Measurements from ENCODE around the gene CHCHD3. TPM values are rescaled to one million over a fixed set of nuclear protein-coding genes. Genes with fewer than 3 reads are reported as not detected.

The CHCHD3 gene
- total RNA-seq, 1 experiment from 2014 or later: 149 TPM

DNA sequence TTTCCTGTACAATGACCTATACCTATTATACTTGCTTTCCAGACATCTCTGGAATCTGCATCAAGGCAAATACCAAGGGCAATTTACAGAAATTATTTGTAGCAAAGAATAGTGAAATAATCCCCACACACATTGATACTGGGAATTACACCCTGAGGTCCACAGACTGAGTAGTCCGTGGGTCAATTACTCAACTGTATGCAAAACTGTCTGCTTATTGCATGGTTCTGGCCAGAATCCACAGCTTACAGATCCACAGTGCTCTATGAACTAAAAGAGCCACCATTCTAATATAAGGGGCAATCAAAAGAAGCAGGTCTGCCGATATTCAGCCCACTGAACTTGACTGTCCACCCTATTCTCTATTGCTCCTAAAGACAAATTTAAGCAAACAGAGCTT lies 5.7 kb downstream of the CHCHD3 start:
- H3K4me1 ChIP-seq (ENCODE audit: insufficient read depth, low read length): no peaks in the 10 kb centered on the region
- TF ChIP-seq EZH2 (IDR thresholded peaks at IDR 0.05; ENCODE audit: low read length, unreplicated experiment) (no peak), EZH2phosphoT487 (IDR thresholded peaks at IDR 0.05; ENCODE audit: borderline replicate concordance, low read length) (no peak)
- TF ChIP-seq, protein P1, sequence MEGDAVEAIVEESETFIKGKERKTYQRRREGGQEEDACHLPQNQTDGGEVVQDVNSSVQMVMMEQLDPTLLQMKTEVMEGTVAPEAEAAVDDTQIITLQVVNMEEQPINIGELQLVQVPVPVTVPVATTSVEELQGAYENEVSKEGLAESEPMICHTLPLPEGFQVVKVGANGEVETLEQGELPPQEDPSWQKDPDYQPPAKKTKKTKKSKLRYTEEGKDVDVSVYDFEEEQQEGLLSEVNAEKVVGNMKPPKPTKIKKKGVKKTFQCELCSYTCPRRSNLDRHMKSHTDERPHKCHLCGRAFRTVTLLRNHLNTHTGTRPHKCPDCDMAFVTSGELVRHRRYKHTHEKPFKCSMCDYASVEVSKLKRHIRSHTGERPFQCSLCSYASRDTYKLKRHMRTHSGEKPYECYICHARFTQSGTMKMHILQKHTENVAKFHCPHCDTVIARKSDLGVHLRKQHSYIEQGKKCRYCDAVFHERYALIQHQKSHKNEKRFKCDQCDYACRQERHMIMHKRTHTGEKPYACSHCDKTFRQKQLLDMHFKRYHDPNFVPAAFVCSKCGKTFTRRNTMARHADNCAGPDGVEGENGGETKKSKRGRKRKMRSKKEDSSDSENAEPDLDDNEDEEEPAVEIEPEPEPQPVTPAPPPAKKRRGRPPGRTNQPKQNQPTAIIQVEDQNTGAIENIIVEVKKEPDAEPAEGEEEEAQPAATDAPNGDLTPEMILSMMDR (conservative IDR thresholded peaks at IDR 0.05; ENCODE audit: low read depth, low read length): no peak
- intact Hi-C loops (cut with micrococcal nuclease): no loop called here
- ChIA-PET POLR2A (ENCODE audit: unreplicated experiment) (no interaction called here), CTCF (no interaction called here)
- H3K9me2 ChIP-seq (replicated peaks; ENCODE audit: low read length): no peaks in the 10 kb centered on the region
- H3K79me2 ChIP-seq (ENCODE audit: low read length): peaks cover 92% of the 10 kb centered on the region
- no peak overlapping the region for H2AFZ ChIP-seq (ENCODE audit: low read length)
- H3F3A ChIP-seq (ENCODE audit: low read length, unreplicated experiment): no peaks in the 10 kb centered on the region
- no TSS peak for BruUV-seq (replicated peaks)
- ATAC-seq (no peak), DNase-seq (no peak)
- H4K20me1 ChIP-seq (ENCODE audit: low read length): 0 out of 2 replicates have a peak, but pooled peaks cover 17% of the 10 kb centered on the region
- H3K36me3 ChIP-seq (ENCODE audit: low read depth, low read length): 0 out of 2 replicates have a peak, but pooled peaks cover 4% of the 10 kb centered on the region
- H3K27me3 ChIP-seq (ENCODE audit: low read length): no peaks in the 10 kb centered on the region
- H3K4me2 ChIP-seq (ENCODE audit: low read length): no peak overlapping the region
- no peak overlapping the region for H3K4me3 ChIP-seq (ENCODE audit: low read length)
- H3K9me3 ChIP-seq (ENCODE audit: low read length): no peaks in the 10 kb centered on the region
- H3K9ac ChIP-seq (ENCODE audit: low read length): no peak overlapping the region
- no peak overlapping the region for H3K27ac ChIP-seq (ENCODE audit: low read length)

DNA sequence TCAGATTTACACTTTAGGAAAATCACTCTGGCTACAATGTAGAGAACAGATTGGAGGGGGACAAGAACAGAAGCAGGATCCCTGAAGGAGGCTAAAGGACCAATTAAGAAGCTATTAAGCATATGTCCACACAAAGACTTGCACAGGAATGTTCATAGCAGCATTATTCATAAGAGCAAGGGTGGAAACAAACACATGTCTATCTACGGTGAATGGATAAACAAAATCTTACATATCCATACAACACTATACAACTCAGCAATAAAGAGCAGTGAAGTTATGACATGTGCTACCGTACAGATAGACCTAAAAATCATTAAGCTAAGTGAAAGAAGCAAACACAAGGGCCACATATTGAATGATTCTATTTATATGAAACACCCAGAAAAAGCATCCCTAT lies 10.4 kb downstream of the CHCHD3 start:
- H3K27me3 ChIP-seq (ENCODE audit: low read length): no peaks in the 10 kb centered on the region
- intact Hi-C loops (cut with micrococcal nuclease): no loop called here
- ChIA-PET CTCF (interaction anchor here (0.6 kb wide), 1 partner anchor 9 kb away, joined by 3 read pairs; no protein-coding TSS in a partner anchor), POLR2A (ENCODE audit: unreplicated experiment) (no interaction called here)
- no peaks in the 10 kb centered on the region for H3K9me3 ChIP-seq (ENCODE audit: low read length)
- DNase-seq: no peak
- H3K79me2 ChIP-seq (ENCODE audit: low read length): peaks cover 58% of the 10 kb centered on the region
- no peak overlapping the region for H2AFZ ChIP-seq (ENCODE audit: low read length)
- BruUV-seq (replicated peaks): no TSS peak
- no peaks in the 10 kb centered on the region for H3K4me1 ChIP-seq (ENCODE audit: insufficient read depth, low read length)
- 0 out of 2 replicates have a peak, but pooled peaks cover 8% of the 10 kb centered on the region for H4K20me1 ChIP-seq (ENCODE audit: low read length)
- no peak overlapping the region for H3K4me2 ChIP-seq (ENCODE audit: low read length)
- TF ChIP-seq EZH2 (IDR thresholded peaks at IDR 0.05; ENCODE audit: low read length, unreplicated experiment) (no peak), EZH2phosphoT487 (IDR thresholded peaks at IDR 0.05; ENCODE audit: borderline replicate concordance, low read length) (no peak)
- TF ChIP-seq, protein P1 (conservative IDR thresholded peaks at IDR 0.05; ENCODE audit: low read depth, low read length): no peak
- ATAC-seq: no peak
- H3K9me2 ChIP-seq (replicated peaks; ENCODE audit: low read length): no peaks in the 10 kb centered on the region
- no peak overlapping the region for H3K4me3 ChIP-seq (ENCODE audit: low read length)
- peaks cover 9% of the 10 kb centered on the region; the same call in 1 of the 2 replicates for H3K36me3 ChIP-seq (ENCODE audit: low read depth, low read length)
- no peak overlapping the region for H3K27ac ChIP-seq (ENCODE audit: low read length)
- H3K9ac ChIP-seq (ENCODE audit: low read length): no peak overlapping the region
- no peaks in the 10 kb centered on the region for H3F3A ChIP-seq (ENCODE audit: low read length, unreplicated experiment)

DNA sequence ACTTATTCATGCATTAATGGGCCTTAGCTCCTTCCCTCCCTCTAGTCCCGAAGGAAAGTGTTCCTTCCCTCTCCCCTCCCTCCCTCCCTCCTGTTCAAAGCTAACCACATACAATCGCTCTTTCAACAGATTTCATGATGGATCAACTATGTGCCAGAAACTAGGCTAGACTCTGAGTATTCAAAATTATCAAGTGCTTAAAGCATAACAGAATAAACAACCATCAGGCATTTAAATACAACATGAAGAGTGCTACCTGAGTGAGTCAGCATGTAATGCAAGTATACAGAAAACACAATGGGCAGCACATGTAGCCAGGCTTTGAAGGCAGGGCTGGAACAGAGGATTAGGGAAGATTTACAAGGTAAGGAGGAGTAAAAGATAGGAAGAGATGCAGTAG lies 11.3 kb downstream of the CHCHD3 start:
- no peak; the same call in 1 of the 2 replicates for ATAC-seq
- ChIA-PET CTCF (no interaction called here), POLR2A (ENCODE audit: unreplicated experiment) (no interaction called here)
- Histone ChIP-seq H3K27me3 (ENCODE audit: low read length) (no peaks in the 10 kb centered on the region), H3K9me3 (ENCODE audit: low read length) (no peaks in the 10 kb centered on the region), H3K4me1 (ENCODE audit: insufficient read depth, low read length) (no peaks in the 10 kb centered on the region), H3K9ac (ENCODE audit: low read length) (no peak overlapping the region), H3F3A (ENCODE audit: low read length, unreplicated experiment) (no peaks in the 10 kb centered on the region), H3K36me3 (ENCODE audit: low read depth, low read length) (peaks cover 9% of the 10 kb centered on the region; the same call in 1 of the 2 replicates), H3K4me3 (ENCODE audit: low read length) (no peak overlapping the region), H3K9me2 (replicated peaks; ENCODE audit: low read length) (no peaks in the 10 kb centered on the region), H3K79me2 (ENCODE audit: low read length) (peaks cover 50% of the 10 kb centered on the region), H3K4me2 (ENCODE audit: low read length) (no peak overlapping the region), H2AFZ (ENCODE audit: low read length) (no peak overlapping the region), H4K20me1 (ENCODE audit: low read length) (0 out of 2 replicates have a peak, but pooled peaks cover 8% of the 10 kb centered on the region), H3K27ac (ENCODE audit: low read length) (no peak overlapping the region)
- no peak for TF ChIP-seq EZH2phosphoT487 (IDR thresholded peaks at IDR 0.05; ENCODE audit: borderline replicate concordance, low read length)
- no peak for TF ChIP-seq EZH2 (IDR thresholded peaks at IDR 0.05; ENCODE audit: low read length, unreplicated experiment)
- TF ChIP-seq, protein P1 (conservative IDR thresholded peaks at IDR 0.05; ENCODE audit: low read depth, low read length): no peak
- intact Hi-C loops (cut with micrococcal nuclease): no loop called here
- no peak for DNase-seq
- no TSS peak for BruUV-seq (replicated peaks)
